Suprapubic skin (tissue), 4 donors: ENCODE results near the gene CDCA5. TPM values are rescaled to one million over a fixed set of nuclear protein-coding genes. Genes with fewer than 3 reads are reported as not detected.
"Not testable (repeated sequence)": the region's sequence is repeated elsewhere in the genome, so short reads cannot be mapped to it uniquely, and the experiment has no call there.

ENCODE experiments used
- DNase-seq, 2 donors: peaks; one replicate each; pipeline ENCODE4 v3.0.0-alpha.2; 2019; ENCODE audit warnings: low spot score in 2 of 2
- H3K27ac ChIP-seq: fragments of 200-600 bp; sonication (generic); one replicate; pipeline ENCODE4 v1.5.1; 2019
- H3K27me3 ChIP-seq: fragments of 200-600 bp; sonication (generic); one replicate; pipeline ENCODE4 v1.5.1; 2019
- H3K36me3 ChIP-seq: fragments of 200-600 bp; sonication (generic); one replicate; pipeline ENCODE4 v1.5.1; 2019
- H3K4me1 ChIP-seq: fragments of 200-600 bp; sonication (generic); one replicate; pipeline ENCODE4 v1.5.1; 2019
- H3K4me3 ChIP-seq: fragments of 200-600 bp; sonication (generic); one replicate; pipeline ENCODE4 v1.5.1; 2019; ENCODE audit warnings: mild to moderate bottlenecking
- H3K9me3 ChIP-seq: fragments of 200-600 bp; sonication (generic); one replicate; pipeline ENCODE4 v1.5.1; 2019
- EP300 ChIP-seq: sonication (generic); formaldehyde crosslinking; IDR thresholded peaks from one replicate; pipeline ENCODE4 v1.6.1; 2017; ENCODE audit warnings: antibody characterized with exemption
- POLR2A ChIP-seq, 2 donors: fragments of 450-650 bp; IDR thresholded peaks; one replicate each; pipeline ENCODE4 v1.6.1; 2017; ENCODE audit warnings: antibody characterized with exemption in 2 of 2, mild to moderate bottlenecking in 2 of 2, moderate library complexity in 2 of 2
- POLR2AphosphoS5 ChIP-seq, 3 donors: sonication (generic); formaldehyde crosslinking; IDR thresholded peaks; one replicate each; pipeline ENCODE4 v1.6.1; 2017; ENCODE audit warnings: antibody characterized with exemption in 3 of 3
- WGBS: methylation state at CpG from one replicate; pipeline ENCODE4 v1.1.5; 2018; 5-methylcytosine and 5-hydroxymethylcytosine counted together
- total RNA-seq, 4 donors: library from RNA; depleted of rRNA; stranded (reverse); fragments of >200 nt; gene quantifications; one replicate each; pipeline ENCODE4 v1.1.0, GENCODE V29; 2016
- TF ChIP-seq, protein P1 (sequence below), 2 donors: fragments of 200-600 bp in 1 of 2; fragments of 450-650 bp in 1 of 2; sonication (generic) in 1 of 2; IDR thresholded peaks; one replicate each; pipeline ENCODE4 v1.5.1; 2016 to 2019; ENCODE audit warnings: antibody characterized with exemption in 2 of 2, mild to moderate bottlenecking in 1 of 2, moderate library complexity in 1 of 2

CDCA5 gene
- total RNA-seq, 4 donors from 2014 or later: 0.91 to 6.8 (median 1.4) TPM

DNA sequence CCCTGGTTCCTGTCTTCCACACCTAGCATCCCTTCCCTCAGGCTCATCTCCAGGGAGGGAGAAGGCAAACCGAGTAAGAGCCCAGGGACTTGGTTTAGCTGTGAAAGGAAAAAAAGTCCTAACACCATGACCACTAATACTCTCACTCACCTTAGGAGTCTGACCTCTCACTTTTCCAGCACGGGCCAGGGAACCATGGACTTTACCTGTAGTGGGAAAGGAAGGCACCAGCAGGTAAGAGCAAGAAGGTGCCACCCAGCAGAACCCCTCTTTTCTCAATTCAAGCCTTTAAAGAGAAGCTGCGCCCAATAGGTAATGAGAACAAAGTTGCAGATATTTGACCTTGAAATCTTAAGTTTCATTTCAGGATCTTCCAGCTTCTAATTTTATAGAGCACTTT, 37.0 kb upstream of the CDCA5 start:
- WGBS: 63% methylated on average over 3 of the region's 3 CpGs
- DNase-seq: no peak
- Histone ChIP-seq H3K9me3 (no peaks in the 10 kb centered on the region), H3K27me3 (no peaks in the 10 kb centered on the region), H3K27ac (peak overlapping the region; percentile 90), H3K4me3 (peak overlapping the region; percentile 66), H3K4me1 (peaks cover 61% of the 10 kb centered on the region), H3K36me3 (peaks cover 37% of the 10 kb centered on the region)
- TF ChIP-seq EP300 (no peak), POLR2A (IDR thresholded peaks at IDR 0.05) (no peak), POLR2AphosphoS5 (IDR thresholded peaks at IDR 0.05) (no peak)
- TF ChIP-seq, protein P1, sequence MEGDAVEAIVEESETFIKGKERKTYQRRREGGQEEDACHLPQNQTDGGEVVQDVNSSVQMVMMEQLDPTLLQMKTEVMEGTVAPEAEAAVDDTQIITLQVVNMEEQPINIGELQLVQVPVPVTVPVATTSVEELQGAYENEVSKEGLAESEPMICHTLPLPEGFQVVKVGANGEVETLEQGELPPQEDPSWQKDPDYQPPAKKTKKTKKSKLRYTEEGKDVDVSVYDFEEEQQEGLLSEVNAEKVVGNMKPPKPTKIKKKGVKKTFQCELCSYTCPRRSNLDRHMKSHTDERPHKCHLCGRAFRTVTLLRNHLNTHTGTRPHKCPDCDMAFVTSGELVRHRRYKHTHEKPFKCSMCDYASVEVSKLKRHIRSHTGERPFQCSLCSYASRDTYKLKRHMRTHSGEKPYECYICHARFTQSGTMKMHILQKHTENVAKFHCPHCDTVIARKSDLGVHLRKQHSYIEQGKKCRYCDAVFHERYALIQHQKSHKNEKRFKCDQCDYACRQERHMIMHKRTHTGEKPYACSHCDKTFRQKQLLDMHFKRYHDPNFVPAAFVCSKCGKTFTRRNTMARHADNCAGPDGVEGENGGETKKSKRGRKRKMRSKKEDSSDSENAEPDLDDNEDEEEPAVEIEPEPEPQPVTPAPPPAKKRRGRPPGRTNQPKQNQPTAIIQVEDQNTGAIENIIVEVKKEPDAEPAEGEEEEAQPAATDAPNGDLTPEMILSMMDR (IDR thresholded peaks at IDR 0.05): no peak

DNA sequence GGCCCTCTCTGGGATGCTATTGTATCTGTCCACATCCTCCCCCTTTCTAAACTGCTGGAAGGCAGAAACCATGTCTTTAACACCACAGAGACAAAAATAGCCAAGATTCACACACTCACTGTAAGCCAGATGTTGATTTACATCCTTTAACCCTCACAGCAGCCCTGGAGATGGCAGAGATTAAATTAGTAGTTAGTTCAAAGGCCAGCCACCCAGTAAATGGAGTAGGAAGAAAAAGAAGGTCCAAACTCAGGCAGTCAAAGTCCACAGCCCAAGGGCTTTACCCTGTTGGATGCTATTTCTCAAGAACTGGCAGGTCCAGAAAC, 35.8 kb upstream of the CDCA5 start:
- TF ChIP-seq, protein P1 (IDR thresholded peaks at IDR 0.05): no peak
- no peak for DNase-seq
- no peak overlapping the region for H3K27ac ChIP-seq
- H3K9me3 ChIP-seq: no peaks in the 10 kb centered on the region
- H3K36me3 ChIP-seq: peaks cover 25% of the 10 kb centered on the region
- H3K27me3 ChIP-seq: no peaks in the 10 kb centered on the region
- H3K4me3 ChIP-seq: no peak overlapping the region
- H3K4me1 ChIP-seq: peaks cover 64% of the 10 kb centered on the region

DNA sequence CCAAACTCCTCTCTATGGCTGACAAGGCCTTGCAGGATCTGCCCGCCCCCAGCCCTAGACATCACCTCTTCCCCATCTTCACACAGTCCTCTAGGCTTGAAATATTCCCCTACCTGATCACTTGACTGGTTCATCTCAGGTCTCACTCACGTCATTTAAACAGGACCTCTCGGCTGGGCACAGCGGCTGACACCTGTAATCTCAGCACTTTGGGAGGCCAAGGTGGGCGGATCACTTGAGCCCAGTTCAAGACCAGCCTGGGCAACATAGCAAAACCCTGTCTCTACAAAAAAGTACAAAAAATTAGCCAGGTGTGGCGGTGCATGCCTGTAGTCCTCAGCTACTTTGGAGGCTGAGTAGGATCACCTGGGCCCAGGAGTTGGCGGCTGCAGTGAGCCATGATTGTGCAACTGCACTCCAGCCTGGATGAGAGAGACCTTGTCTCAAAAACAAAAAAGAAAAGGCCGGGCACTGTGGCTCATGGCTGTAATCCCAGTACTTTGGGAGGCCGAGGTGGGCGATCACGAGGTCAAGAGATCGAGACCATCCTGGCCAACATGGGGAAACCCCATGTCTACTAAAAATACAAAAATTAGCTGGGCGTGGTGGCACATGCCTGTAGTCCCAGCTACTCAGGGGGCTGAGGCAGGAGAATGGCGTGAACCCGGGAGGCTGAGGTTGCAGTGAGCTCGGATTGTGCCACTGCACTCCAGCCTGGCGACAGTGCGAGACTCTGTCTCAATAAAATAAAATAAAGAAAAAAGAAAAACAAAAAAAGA, 35.2 kb upstream of the CDCA5 start:
- not testable (repeated sequence) for H3K4me3 ChIP-seq, H3K9me3 ChIP-seq, DNase-seq, H3K27me3 ChIP-seq, H3K27ac ChIP-seq
- 87% methylated on average over 18 of the region's 18 CpGs for WGBS
- peaks cover 59% of the 10 kb centered on the region for H3K4me1 ChIP-seq
- peaks cover 24% of the 10 kb centered on the region for H3K36me3 ChIP-seq

DNA sequence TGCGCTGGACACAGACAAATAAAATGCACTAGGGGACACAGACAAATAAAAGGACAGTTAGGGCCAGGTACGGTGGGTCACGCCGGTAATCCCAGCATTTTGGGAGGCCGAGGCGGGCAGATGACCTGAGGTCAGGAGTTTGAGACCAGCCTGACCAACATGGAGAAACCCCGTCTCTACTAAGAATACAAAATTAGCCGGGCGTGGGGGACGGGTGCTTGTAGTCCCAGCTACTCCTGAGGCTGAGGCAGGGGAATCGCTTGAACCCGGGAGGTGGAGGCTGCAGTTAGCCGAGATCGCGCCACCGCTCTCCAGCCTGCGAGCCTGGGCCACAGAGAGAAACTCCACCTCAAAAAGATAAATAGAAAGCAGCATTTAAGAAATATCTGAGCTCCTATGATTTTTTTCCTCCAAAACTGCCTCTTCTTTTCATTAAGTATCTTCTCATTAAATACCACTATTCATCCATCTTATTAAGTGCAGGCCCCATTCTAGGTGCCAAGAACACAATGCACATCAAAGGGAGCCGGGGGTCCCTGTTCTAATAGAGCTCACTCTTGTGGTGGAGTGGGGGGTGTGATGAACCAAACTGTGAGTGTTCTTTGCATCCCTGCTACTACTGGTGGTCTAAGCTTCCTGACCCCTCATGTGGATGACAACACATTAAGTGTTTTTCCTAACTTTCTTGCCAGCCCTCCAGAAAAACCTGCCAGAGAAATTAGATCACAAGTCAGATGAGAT, 34.4 kb upstream of the CDCA5 start:
- no peak overlapping the region for H3K27ac ChIP-seq
- TF ChIP-seq, protein P1 (IDR thresholded peaks at IDR 0.05): no peak
- TF ChIP-seq EP300 (no peak), POLR2AphosphoS5 (IDR thresholded peaks at IDR 0.05) (no peak), POLR2A (IDR thresholded peaks at IDR 0.05) (no peak)
- H3K9me3 ChIP-seq: no peaks in the 10 kb centered on the region
- H3K4me3 ChIP-seq: no peak overlapping the region
- 76% methylated on average over 18 of the region's 18 CpGs for WGBS
- H3K27me3 ChIP-seq: no peaks in the 10 kb centered on the region
- peaks cover 57% of the 10 kb centered on the region for H3K4me1 ChIP-seq
- DNase-seq: no peak
- H3K36me3 ChIP-seq: peaks cover 24% of the 10 kb centered on the region

DNA sequence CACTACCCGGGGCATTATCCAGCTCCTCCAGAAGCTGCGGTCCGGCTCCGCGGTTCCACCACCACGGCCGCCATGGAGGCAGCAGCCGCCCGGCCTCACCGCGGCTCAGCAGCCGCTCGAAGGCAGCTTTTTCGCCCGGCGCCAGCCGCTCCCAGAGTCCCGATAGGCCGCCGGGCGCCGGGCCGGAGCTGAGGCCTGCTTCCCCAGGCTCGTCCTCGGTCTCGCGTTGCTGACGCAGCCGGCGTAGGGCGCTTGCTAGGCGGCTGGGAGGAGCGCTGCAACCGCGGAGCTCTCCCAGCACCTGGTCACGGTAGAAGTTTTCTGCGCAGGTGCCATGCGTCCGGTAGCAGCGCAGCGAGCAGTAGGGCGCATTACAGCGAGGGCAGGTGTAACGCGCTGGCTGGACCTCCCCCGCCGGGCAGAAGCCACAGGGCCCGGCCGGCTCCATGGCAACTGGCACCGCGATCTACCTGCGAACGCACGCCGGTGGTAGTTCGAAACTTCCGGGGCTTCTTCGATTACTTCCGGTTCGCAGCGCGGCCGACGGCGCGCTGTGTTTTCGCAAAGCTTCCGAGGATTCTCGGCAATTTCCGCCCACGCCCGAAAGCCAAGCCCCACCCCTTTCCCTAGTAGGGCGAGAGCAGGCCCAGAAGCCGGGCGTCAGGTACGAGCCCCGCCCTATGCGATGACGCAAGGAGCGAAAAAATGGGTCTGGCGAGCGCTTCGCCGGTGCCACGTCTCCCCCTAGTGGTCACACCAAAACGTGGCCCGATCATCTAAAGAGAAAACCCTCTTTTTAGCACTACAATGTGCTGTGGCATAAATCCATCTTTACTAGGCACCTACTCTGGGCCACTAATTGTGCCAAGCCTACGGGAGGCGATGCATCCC, 33.6 kb upstream of the CDCA5 start, which contains the start of gene ZNHIT2:
Gene ZNHIT2 (minus strand): TSS at position 496 of the 891 bp plus-strand sequence. CDS start 48 bp downstream, at position 448.
- peak within 1 kb of the TSS; percentile 92 for H3K27ac ChIP-seq
- H3K4me1 ChIP-seq: peaks cover 57% of the 10 kb centered on the region
- 1% methylated on average over 27 of the region's 89 CpGs for WGBS
- no peaks in the 10 kb centered on the region for H3K9me3 ChIP-seq
- TF ChIP-seq POLR2AphosphoS5 (IDR thresholded peaks at IDR 0.05): peak in 2 of 3 donors; percentile 21 to 80
- TF ChIP-seq EP300: no peak
- TF ChIP-seq, protein P1 (IDR thresholded peaks at IDR 0.05): peak; percentile 91 to 95
- TF ChIP-seq POLR2A (IDR thresholded peaks at IDR 0.05): peak in 1 of 2 donors; percentile 23
- DNase-seq: peak; percentile 100
- no peaks in the 10 kb centered on the region for H3K27me3 ChIP-seq
- H3K36me3 ChIP-seq: peaks cover 24% of the 10 kb centered on the region
- H3K4me3 ChIP-seq: peak within 1 kb of the TSS; percentile 91
